ENCODE measurements around the gene CACNA1D.

The CACNA1D gene

GRCh38 chr3:53795789-53796560, 301.6 kb downstream of the CACNA1D start:
- DNase-seq: peak; percentile 49

- DNase-seq: no peak
These were observed 303.7 kb downstream of the CACNA1D start for GRCh38 chr3:53798144-53798543.

DNA sequence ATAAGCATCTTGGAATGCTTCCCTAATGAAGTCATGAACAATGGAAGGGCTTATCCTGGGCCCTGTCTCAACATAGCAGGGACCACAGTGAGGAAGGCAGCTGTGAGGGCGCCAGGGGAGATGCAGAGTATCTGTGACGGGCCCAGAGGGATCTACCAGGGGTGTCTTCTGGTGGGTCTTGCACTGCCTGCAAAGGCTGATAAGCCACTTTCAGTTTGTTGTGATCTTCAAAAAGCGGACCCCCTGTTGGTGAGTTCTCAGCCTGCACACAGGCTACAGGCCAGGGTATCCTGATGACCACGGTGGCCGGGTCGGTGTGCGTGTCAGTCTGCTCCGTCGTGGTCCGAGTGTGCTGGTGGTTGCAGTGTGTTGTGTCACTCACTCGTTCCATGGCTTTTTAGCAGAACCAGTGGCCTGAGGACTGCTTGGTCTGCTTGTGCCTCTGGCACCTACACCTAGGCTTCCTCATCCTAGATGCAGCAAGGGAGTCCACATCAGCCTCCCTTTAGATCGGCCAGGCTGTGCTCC, 305.0 kb downstream of the CACNA1D start:
- DNase-seq: no peak

DNA sequence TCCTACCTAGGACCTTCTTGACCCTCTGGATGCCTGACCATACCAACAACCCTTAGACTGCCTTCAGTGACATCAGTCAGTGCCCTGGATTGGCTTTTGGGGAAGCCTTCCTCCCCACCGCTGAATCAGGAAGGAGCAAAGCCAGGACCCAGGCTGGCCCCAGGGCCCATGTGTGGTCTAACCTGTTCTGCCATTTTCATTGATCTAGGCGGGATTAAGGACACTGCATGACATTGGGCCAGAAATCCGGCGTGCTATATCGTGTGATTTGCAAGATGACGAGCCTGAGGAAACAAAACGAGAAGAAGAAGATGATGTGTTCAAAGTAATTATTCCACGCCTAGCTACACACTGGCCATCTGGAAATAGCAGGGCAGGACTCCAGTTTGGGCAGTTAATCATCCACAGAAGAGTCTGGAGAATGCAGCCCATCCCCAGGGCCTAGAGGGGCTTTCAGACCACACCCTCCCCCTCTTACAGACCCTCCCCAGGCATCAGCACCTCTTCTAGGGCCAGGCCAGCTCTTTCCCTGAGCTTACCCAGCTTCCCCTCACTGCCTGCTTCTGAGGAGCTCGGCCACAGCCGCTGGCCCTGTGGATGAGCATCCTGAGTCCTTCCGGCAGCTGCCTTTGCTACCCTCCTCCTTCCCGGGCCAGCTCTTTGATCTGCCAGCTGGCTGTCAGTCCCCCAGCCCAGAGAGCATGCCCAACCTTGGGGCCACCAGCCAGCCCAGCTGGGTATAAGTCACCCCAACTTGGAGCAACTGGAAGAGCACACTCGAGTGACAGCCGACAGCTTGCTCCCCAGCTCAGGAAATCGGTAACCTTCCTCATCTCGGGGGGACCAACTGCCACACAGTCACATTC, 305.9 kb downstream of the CACNA1D start:
- no peak for DNase-seq

DNA sequence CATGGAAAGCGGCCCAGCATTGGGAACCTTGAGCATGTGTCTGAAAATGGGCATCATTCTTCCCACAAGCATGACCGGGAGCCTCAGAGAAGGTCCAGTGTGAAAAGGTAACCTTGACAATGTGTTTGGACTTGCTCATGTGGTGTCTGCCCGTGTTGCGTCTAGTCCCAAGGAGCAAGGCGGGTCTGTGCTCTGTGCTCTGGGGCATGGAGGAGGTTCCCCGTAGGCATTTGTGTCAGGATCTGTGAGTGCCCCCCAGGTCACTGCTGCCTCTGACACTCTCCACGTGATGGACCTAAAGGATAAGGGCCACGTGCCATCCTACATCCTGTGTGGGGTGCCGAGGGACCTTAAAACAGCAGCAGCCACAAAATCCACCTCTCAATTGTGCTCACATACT, 306.9 kb downstream of the CACNA1D start:
- DNase-seq: no peak

GRCh38 chr3:53802256-53802880, 308.0 kb downstream of the CACNA1D start:
- no peak for DNase-seq

DNA sequence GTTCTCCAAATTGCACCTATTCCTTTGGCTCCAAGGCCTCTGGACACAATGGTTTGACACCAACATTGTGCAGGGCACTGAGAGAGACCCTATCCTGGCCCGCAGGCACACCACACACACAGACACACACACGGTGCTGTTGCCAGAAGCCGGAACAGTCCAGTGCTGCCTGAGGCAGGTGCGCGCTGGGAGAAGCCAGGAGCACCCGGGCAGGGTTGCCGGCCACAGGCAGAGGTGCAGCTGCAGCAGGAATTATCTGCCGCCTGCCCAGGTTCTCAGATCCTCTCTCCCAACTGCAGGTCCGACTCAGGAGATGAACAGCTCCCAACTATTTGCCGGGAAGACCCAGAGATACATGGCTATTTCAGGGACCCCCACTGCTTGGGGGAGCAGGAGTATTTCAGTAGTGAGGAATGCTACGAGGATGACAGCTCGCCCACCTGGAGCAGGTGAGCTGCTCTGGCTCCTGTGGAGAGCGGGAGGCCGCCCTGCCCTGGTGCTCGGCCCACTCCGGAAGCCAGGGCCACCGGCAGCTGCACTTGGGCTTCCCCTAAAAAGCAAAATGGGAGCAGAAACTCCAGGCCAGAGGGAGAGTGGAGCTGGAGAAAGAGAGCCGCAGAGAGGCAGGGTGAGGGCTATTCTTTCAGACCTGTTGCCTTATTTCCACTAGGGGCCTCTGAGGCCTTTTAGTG, 308.9 kb downstream of the CACNA1D start:
- no peak for DNase-seq

DNA sequence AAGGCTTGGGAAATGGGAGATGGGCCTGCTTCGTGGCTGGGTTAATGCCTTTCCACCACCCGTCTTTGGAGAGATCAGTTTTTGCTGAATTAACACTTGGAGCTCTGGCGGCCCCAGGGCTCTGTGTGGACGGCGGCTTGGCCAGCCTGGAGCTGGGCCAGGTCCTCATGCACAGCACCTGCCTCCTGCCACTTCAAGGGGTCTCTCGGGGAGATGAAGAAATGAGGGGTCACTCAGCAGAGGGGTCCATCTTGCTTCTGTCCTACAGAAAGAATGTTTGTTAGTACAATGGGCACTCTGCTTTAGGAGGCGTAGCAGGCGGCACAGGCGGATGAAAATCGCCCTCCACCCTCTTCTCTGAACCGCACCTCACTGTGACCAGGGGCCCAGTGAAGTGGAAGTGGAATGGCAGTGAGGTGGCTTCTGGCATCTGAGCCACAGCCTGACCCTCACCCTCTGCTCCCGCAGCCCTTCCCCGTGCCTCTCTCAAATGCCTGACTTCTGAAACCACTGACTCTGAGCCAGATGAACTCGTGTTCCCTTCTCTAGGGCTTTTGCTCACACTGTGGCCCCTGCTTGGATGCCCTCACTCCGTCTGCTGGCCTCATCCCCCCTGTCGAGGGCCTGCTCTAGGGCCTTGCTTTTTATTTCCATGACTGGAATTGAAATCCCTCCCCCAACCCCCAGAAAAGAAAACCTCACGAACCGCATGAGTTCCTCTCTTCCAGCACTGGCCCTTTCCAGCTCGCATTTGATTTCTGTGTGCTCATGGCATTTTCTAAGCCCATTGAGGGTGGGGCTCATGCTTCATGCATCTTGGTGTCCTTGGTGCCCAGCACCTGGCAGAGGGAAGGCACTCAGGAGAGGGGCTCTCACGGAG, 309.6 kb downstream of the CACNA1D start:
- no peak for DNase-seq

DNA sequence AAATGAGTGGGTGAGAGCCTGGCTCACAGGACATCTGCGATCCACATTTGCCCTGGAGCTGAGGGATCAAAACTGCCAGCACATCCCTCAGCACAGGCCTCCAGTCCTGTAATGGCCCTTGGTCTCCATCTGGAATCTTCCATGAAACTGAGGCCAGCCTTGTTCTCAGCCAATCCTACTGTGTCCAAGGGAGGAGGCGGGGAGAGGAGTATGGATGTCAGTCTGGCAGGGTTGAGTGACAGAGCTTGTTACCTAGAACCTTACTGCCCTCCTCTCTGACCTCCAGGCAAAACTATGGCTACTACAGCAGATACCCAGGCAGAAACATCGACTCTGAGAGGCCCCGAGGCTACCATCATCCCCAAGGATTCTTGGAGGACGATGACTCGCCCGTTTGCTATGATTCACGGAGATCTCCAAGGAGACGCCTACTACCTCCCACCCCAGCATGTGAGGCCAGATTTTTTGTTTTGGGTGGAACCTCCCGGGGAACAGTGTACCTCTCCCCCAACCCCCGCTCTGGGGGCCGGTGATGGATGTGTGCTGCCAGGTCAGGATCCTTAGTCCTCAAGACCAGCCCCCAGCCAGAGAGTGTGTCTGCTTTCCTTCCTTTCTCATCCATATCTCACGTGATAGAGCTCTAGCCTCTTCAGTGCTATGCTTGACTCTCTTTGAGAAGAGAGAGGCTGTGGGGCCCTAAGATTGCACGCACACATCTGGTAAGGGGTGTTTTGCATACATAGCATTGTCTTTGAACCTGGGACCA, 310.5 kb downstream of the CACNA1D start:
- DNase-seq: no peak

DNA sequence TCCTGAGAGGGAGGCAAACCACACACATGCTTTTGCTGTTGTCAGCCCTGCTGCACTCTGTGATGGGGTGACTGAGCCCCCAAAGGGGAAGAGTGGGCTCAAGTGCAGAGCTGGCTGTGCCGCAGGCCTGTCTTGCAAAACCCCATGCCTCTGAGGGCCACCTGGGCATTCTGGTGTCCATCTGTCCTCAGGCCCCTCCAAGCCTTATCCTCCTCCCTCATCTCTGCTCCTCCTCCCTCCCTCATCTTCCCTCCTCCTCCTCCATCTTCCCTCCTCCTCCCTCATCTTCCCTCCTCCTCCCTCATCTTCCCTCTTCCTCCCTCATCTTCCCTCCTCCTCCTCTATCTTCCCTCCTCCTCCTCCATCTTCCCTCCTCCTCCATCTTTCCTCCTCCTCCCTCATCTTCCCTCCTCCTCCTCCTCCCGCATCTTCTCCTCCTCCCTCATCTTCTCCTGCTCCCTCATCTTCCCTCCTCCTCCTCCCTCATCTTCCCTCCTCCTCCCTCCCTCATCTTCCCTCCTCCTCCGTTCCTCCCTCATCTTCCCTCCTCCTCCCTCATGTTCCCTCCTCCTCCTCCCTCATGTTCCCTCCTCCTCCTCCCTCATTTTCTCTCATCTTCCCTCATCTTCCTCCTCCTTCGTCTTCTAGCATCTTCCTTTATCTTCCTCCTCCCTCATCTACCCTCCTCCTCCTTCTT, 311.2 kb downstream of the CACNA1D start:
- no peak for DNase-seq

DNA sequence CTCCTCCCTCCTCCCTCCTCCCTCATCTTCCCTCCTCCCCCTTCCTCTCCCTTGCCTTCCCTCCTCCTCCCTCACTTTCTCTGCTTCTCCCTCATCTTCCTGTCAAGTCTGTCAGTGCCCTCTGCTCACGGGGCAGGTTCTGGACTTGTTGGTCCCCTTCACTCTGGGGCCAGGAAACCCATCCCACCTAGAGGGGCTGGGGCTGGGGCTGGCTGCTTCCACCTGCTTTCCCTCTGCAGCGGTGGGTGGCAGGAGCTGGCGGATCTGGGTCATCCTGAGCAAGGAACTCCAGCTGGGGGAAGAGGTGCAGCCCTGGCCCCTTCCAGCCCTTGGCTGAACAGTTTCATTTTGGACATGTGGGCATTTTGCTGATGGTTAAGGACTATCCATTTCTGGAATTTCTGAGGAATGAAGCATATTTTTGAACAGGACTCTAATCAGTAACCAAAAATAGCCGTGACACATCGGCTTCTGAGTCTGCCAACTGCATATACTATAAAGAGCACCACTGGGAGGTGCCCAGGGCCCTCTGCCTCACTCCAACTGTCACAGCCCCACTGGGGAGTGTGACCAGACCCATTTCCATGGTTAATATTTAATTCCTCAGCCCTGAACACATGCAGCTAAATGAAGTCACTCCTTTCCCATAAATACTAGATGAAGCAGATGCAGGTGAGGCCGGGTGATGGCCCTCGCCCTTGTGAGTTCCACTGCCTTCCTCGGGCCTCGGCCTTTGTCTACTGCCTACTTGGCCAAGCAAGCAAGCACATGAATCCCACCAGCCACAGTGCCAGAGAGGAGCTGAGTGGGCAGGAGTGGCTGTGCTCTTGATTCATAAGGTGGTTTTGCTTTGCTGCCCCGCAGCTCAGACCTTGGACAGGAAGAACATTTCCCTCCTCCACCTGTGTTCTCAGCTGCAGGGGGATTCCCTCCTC, 312.0 kb downstream of the CACNA1D start:
- DNase-seq: no peak

GRCh38 chr3:53807117-53807810, 312.9 kb downstream of the CACNA1D start:
- DNase-seq: no peak

DNA sequence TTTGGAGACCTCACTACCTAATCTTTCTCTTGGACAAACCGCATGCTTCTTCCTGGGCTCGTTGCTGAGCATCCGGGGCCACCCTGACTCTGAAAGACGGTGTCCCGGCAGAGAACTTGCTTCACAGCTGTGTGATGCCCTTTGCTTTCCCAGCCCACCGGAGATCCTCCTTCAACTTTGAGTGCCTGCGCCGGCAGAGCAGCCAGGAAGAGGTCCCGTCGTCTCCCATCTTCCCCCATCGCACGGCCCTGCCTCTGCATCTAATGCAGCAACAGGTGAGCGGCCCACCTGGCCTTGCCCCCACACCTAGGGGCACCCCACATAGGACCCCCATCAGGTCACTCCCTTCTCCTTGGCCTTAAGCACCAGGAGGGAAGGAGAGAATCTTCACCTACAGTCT, 314.1 kb downstream of the CACNA1D start:
- no peak for DNase-seq

DNA sequence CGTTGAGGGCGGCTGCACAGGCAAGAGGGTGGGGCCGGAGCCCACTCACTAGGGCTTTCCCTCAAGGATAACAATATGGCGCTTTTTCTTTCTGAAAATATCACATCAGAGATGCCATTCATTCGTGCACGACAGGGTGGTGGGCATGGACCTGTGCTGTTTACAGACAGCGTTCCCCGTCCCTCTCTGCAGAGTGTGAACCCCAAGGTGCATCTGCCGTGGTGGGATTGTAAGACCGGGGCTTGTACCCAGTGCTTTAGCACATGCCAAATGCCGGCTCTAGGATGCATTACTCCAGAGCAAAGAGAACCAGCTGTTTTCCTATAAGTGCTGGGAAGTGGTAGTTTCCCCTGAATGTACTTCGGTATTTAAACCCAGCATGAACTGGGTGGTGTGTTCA, 314.9 kb downstream of the CACNA1D start:
- no peak for DNase-seq

DNA sequence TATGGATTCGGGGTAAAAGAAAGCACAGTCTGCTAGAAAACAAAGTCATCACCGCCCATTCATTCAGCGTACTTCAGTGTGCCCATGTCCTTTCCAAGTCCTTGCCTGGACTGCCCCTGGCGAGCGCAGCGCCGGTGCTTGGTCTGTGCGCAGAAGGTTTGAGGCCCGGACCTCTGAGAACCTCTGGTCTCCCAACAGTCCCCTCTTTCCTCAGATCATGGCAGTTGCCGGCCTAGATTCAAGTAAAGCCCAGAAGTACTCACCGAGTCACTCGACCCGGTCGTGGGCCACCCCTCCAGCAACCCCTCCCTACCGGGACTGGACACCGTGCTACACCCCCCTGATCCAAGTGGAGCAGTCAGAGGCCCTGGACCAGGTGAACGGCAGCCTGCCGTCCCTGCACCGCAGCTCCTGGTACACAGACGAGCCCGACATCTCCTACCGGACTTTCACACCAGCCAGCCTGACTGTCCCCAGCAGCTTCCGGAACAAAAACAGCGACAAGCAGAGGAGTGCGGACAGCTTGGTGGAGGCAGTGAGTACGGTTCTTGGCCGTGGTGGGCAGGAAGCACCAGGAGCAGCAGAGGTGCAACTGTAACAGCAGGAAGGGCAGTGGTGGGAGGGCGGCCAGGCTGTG, 315.5 kb downstream of the CACNA1D start:
- no peak for DNase-seq

- no peak for DNase-seq
These were observed 316.9 kb downstream of the CACNA1D start for GRCh38 chr3:53811143-53811927.

DNA sequence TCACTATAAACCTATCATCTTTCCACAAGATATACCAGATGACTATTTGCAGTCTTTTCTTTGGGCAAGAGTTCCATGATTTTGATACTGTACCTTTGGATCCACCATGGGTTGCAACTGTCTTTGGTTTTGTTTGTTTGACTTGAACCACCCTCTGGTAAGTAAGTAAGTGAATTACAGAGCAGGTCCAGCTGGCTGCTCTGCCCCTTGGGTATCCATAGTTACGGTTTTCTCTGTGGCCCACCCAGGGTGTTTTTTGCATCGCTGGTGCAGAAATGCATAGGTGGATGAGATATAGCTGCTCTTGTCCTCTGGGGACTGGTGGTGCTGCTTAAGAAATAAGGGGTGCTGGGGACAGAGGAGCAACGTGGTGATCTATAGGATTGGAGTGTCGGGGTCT, 318.0 kb downstream of the CACNA1D start:
- no peak for DNase-seq

All from hematopoietic multipotent progenitor cell treated with erythropoietin and hydrocortisone succinate and interleukin-3 and kit ligand, for 6 days (in vitro differentiated cells).